NCI-H1930 (cell line): ENCODE data around the gene DBX2.
A peak's percentile ranks its signal among the peaks of the same experiment; 100 is the strongest.
"Not testable (repeated sequence)": the region's sequence is repeated elsewhere in the genome, so short reads cannot be mapped to it uniquely, and the experiment has no call there.

Experiments used
- DNase-seq, 2 experiments: peaks; one replicate each; lab custom pipeline; 2025; lab: John Stamatoyannopoulos, UW

Gene DBX2

DNA sequence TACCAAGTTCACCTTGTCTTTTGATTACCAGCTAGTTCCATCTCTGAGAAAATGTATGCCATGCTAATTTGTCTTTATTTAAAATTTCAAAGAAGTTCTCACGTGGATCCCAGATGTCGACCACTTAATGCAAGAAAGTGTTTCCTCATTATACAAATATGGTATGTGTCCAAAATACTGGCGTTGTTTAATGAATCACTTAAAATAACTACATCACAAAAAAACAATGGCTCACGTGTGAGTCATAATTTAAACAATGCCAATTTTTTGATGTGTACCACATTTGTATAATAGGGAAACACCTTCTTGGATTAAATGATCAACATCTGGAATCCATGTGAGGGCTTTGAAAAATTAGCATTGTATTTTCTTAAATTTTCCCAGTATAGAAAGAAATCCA lies 40.8 kb downstream of the DBX2 start:
- DNase-seq = no peak

DNA sequence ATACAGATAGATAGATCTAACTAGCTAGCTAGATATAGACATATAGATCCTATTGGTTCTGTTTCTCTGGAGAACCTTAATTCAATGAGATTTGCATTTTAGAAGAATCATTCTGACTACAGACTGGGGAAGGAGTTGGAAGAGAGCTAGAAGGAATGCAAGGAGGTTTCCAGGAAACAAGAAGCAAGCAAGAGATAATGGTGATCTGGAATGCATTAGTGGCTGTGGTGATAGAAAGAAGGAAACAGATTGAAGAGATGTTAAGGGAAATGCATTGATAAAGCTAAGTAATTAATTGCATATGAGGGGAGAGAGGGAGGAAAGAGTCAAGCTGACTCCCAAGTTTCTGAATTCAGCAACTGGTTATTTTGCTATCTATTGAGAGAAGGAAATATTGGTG lies 42.7 kb downstream of the DBX2 start:
- DNase-seq = no peak

DNA sequence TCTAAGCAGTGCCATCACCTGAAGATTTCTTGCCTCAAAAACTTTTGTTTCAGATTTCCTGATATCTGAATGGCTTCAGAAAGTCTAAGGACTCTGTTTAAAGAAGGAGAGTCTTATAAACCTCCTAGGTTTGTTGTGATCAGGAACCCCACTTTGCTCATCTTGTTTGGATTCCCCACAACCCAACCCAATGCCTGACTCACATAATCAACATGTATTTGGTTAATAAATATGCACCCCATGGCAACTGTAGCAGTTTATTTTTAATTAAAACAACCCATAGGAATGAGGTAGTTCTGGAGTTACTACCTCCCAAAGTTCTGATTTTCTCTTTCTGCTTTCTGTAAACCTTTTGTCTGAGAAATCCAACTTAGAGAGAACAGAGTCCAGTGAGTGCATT lies 51.5 kb downstream of the DBX2 start:
- no peak for DNase-seq

DNA sequence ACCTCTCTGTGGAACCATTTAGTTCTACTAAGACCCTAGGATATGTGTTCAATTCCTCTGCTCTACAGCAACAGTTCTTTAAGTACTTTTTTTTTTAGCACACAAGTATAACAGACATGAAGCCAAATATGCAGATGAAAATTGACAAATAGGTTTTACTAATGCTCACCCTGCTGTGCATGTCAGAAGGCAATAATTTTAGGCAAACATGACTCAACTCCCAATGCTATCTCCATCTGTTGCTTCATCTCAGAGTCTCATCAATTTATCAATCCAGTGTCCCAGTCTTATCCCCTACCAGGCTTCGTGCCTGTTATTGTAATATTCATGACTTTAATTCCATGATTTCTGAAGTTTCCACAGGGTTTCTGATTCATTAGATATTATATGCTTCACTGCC lies 57.7 kb downstream of the DBX2 start:
- no peak for DNase-seq

DNA sequence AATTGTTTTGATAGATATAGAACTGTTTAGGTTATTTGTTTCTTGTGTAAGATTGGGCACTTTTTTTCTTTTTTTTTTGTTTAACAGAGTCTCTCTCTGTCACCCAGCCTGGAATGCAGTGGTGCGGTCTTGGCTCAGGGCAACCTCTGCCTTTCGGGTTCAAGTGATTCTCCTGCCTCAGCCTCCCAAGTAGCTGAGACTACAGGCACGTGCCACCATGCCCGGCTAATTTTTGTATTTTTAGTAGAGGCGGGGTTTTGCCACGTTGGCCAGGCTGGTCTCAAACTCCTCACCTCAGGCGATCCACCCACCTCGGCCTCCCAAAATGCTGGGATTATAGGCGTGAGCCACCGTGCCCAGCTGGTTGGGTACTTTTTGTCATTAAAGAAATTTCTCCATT lies 66.0 kb downstream of the DBX2 start:
- not testable (repeated sequence) for DNase-seq

DNA sequence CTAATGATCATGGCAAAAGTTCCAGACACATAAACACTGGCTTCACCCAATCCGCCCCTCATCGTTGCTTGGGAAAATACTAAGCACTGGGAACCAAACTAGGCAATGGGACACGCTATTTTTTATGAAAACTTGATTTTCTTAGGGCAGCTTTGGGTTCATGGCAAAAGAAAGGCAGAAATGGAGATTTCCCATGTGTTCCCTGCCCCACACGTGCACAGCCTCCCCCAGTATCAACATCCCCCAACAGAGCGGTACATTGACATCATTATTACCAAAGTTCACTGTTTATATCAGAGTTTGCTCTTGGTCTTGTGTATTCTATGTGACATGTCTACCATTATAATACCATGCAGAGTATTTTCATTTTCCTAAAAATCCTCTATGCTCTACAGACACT lies 71.0 kb downstream of the DBX2 start:
- DNase-seq = no peak

DNA sequence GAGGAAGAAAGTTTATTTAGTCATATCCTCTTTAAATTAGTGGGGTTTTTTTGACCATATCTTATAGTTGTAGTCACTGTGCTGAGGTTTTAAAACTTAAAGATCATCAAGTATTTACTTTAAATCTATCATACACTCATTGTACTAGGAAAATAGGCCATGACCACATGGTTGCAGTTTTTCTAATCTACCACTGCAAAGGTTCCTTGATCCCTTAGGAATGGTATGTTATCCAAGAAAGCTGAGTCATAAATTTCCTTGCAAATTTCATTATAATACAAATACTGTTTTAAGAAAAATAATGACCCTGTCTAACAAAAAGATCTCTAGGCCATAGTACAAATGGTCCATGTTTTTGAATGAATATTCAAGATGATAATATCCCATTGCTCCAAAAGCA lies 74.7 kb downstream of the DBX2 start:
- DNase-seq = no peak

DNA sequence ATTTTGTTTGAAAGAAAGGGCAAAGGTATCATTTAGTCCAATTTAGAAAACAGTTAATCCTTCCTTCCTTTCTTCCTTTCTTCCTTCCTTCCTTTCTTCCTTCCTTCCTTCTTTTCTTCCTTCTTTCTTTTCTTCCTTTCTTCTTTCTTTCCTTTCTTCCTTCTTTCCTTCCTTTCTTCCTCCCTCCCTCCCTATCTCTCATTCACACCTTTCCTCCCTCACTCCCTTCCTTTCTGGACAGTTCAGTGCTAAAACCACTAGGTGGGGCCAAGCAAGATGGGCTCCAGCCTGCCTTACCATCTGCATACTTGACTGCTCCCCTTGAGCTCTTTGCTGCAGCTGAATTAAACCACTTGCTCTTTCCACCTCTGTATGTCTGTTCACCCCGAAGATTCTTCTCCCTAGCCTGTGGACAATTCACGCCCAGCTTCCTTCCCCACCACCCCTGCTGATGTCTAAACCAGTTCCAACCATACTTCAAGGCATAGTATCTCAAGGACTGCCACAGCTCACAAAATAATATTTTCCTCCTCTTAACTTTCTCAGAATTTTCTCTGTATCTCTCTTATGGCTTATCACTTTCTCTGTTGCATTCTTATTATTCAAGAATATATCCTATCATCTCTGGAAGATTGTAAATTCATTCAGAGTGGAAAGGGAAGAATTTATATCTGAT lies 78.0 kb downstream of the DBX2 start:
- DNase-seq = peak; percentile 62 to 77

DNA sequence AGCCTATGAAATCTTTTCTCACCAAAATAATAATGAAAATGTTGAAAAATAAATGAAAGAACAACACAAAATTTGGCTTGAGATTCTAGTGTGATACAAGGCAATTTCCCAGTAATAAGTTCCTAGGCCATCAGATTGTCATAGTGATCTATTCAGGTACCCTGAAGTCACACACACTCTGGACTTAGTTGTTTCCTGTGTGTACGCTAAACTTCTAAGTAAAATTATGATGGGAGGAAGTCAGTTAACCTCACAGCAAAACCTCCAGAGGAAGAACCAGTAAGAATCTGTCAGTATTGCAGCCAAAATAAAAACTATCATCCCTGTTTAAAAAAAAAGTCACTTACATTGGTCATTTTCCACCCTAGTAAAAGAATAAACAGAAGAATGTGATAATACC lies 81.9 kb downstream of the DBX2 start:
- no peak for DNase-seq
